IgD-negative memory B cell (primary cell): ENCODE measurements around the gene CENPS. TPM values are rescaled to one million over a fixed set of nuclear protein-coding genes. Genes with fewer than 3 reads are reported as not detected.

Experiments
- H3K27ac Mint-ChIP-seq, 3 donors: one replicate each; pipeline ENCODE4 v1.8.0; 2020 to 2022; ENCODE audit warnings: mild to moderate bottlenecking in 3 of 3, mixed read lengths in 3 of 3, moderate library complexity in 1 of 3
- H3K27me3 Mint-ChIP-seq: one replicate; pipeline ENCODE4 v1.8.0; 2021; ENCODE audit warnings: mixed read lengths
- H3K36me3 Mint-ChIP-seq: one replicate; pipeline ENCODE4 v1.8.0; 2020; ENCODE audit warnings: mild to moderate bottlenecking, mixed read lengths
- H3K4me1 Mint-ChIP-seq, 3 donors: one replicate each; pipeline ENCODE4 v1.8.0; 2020 to 2022; ENCODE audit warnings: mixed read lengths in 3 of 3, mild to moderate bottlenecking in 1 of 3
- H3K4me3 Mint-ChIP-seq, 4 donors: one replicate each; pipeline ENCODE4 v1.8.0; 2020 to 2022; ENCODE audit warnings: mild to moderate bottlenecking in 4 of 4, mixed read lengths in 4 of 4, moderate library complexity in 3 of 4
- H3K9me3 Mint-ChIP-seq, 3 donors: one replicate each; pipeline ENCODE4 v1.8.0; 2020 to 2021; ENCODE audit warnings: mixed read lengths in 3 of 3, mild to moderate bottlenecking in 1 of 3
- polyA plus RNA-seq: library from polyadenylated mRNA; unstranded; fragments of 300-500 nt; fragmentation: Illumina TruSeq; gene quantifications from one replicate; pipeline ENCODE4 v1.2.3, GENCODE V29; 2021

CENPS gene
- polyA plus RNA-seq: 12.3 TPM

- H3K9me3 Mint-ChIP-seq: no peaks in the 10 kb centered on the region
- H3K27ac Mint-ChIP-seq: peak within 1 kb of the TSS; percentile 87 to 99 (median 97)
- H3K27me3 Mint-ChIP-seq: no peaks in the 10 kb centered on the region
These were observed at the start of gene CENPS for GRCh38 chr1:10430216-10431069. CENPS (plus strand) TSS chr1:10430433; CDS start chr1:10430518, 85 bp downstream.

DNA sequence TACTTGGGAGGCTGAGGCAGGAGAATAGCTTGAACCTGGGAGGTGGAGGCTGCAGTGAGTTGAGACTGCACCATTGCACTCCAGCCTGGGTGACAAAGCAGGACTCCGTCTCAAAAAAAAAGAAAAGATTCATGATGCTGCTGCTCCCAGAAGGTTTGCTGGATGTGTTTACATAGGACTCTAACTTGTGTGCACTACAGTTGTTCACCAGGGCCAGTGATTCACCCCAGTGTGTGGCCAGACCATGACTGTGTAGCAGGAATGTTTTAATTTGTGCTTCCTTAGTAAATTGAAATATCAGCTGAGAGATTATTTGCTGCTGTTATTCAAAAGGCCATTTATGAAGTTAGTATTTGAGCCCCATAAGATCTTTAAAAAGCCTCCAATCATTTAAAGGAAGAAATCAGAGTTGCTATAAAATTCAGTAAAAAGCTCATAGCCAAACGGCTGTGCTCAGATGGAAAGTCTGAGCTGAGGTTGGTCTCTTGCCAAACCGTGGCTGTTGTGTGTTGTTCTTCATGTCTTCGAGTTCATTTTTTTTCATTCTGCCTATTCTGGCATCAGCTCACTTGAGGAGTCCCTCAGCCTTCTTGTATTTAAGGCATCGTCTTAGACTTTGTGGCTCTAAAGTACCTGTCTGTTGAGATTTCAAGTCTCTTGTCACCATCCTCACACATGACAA lies 49.5 kb upstream of the CENPS start:
- peaks cover 0 to 5% (median 1%) of the 10 kb centered on the region in 3 donors for H3K4me1 Mint-ChIP-seq
- H3K27ac Mint-ChIP-seq: no peak overlapping the region
- no peaks in the 10 kb centered on the region for H3K9me3 Mint-ChIP-seq
- H3K4me3 Mint-ChIP-seq: no peak overlapping the region
- no peaks in the 10 kb centered on the region for H3K27me3 Mint-ChIP-seq
- peaks cover 7% of the 10 kb centered on the region for H3K36me3 Mint-ChIP-seq

More at GRCh38 chr1:10430216-10431069, at the start of gene CENPS:
- Mint-ChIP-seq H3K4me1 (peaks cover 18 to 20% (median 19%) of the 10 kb centered on the region in 3 donors), H3K4me3 (peak within 1 kb of the TSS; percentile 89 to 96 (median 92)), H3K36me3 (no peaks in the 10 kb centered on the region)

- Mint-ChIP-seq H3K4me3 (no peak overlapping the region), H3K4me1 (peaks cover 8 to 10% (median 9%) of the 10 kb centered on the region in 3 donors)
These were observed 46.6 kb upstream of the CENPS start for GRCh38 chr1:10383630-10384029.

DNA sequence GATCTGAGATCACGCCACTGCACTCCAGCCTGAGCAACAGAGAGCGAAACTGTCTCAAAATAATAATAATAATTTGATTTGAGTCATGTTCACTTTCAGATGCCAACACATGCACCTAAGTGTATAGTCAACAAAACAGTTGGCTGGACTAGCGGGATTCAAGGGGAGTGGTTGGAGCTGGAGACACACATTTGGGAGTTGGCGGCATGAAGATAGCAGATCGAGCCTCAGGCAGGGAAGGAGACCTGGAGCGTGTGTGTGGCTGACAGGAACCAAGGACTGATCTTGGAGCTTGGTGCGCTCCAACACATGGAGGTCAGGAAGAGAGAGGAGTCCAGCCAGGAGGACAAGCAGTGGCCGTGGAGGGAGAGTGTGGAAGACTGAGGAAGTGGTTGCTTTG lies 46.0 kb upstream of the CENPS start:
- peaks cover 4% of the 10 kb centered on the region for H3K36me3 Mint-ChIP-seq
- H3K4me1 Mint-ChIP-seq: peaks cover 8 to 10% (median 9%) of the 10 kb centered on the region in 3 donors
- no peaks in the 10 kb centered on the region for H3K9me3 Mint-ChIP-seq
- no peak overlapping the region for H3K27ac Mint-ChIP-seq
- H3K27me3 Mint-ChIP-seq: no peaks in the 10 kb centered on the region
- H3K4me3 Mint-ChIP-seq: no peak overlapping the region

More at GRCh38 chr1:10383630-10384029, 46.6 kb upstream of the CENPS start:
- H3K27ac Mint-ChIP-seq: peak overlapping the region in 1 of 3 donors; percentile 52
- H3K27me3 Mint-ChIP-seq: no peaks in the 10 kb centered on the region
- H3K36me3 Mint-ChIP-seq: peaks cover 7% of the 10 kb centered on the region
- no peaks in the 10 kb centered on the region for H3K9me3 Mint-ChIP-seq

DNA sequence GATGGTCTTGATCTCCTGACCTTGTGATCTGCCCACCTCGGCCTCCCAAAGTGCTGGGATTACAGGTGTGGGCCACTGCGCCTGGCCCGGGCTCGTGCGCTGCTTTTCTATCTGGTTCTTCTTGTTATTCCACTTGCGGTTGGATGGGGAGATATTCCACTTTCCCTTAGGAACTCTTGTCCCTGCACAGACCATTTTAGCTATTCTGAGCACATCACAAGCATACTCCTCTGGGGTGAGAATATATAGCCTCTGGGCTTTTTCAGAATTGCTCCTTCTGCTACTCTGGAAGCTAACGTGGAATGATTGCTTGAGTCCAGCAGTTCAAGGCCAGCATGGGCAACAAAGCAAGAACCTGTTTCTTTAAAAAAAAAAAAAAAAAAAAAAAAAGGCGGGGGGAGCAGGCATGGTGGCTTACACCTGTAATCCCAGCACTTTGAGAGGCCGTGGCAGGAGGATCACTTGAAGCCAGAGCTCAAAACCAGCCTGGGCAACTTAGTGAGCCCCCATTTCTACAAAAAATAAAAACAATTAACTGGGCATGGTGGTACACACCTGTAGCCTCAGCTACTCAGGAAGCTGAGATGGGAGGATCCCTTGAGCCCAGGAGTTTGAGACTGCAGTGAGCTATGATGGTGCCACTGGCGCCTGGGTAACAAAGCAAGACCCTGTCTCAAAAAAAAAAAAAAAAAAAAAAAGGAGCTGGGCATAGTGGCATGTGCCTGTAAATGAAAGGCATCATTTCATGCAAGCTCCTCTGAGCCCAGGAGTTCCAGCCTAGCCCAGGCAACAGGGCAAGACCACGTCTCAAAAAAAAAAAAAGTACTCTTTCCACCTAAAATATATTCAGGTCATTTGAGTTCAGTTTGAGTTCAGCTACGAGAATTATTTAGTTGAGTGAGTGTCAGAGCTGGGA lies 43.2 kb upstream of the CENPS start:
- Mint-ChIP-seq H3K27me3 (no peaks in the 10 kb centered on the region), H3K9me3 (no peaks in the 10 kb centered on the region), H3K36me3 (peaks cover 3% of the 10 kb centered on the region), H3K4me3 (no peak overlapping the region), H3K4me1 (peaks cover 8 to 10% (median 9%) of the 10 kb centered on the region in 3 donors), H3K27ac (no peak overlapping the region)

DNA sequence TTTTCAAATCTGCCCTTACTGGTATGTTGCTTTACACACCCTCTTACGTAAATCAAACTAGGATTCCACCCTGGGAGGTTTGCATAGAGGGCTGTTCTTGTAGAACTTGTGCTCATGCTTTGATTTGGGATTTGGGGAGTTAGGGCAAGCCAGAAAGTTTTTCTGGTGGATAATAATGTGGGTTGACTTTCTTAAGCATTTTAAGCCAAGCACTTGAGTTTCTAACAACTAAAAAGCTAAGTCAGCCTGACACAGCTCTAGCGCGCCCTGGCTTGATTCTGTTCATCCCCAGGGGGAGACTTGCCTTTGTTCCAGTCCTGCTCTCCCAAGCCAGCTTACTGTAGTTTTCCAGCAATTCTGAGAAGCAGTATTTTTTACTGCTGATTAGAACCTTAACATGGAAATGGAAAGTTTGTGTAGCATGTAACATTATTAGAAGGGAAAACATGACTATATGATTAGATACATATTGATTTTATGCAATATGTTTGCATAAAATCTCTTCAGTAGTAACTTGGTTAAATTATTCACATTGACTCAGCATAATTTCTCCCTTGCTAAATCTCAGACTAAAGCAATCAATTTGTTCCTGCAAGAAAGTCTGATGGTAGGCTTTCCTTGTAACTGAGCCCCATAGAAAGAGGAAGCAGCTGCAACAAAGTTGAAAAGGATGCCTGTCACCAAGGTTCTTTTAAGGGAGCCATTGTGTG lies 42.4 kb upstream of the CENPS start:
- Mint-ChIP-seq H3K4me1 (peaks cover 8 to 9% (median 9%) of the 10 kb centered on the region in 3 donors), H3K4me3 (peak overlapping the region in 1 of 4 donors; percentile 21), H3K27me3 (no peaks in the 10 kb centered on the region), H3K27ac (peak overlapping the region; percentile 13 to 53 (median 51)), H3K9me3 (no peaks in the 10 kb centered on the region), H3K36me3 (peaks cover 3% of the 10 kb centered on the region)

GRCh38 chr1:10388387-10388715 lies 41.9 kb upstream of the CENPS start:
- H3K27me3 Mint-ChIP-seq: no peaks in the 10 kb centered on the region
- H3K4me1 Mint-ChIP-seq: peaks cover 7 to 9% (median 8%) of the 10 kb centered on the region in 3 donors
- H3K4me3 Mint-ChIP-seq: peak overlapping the region in 1 of 4 donors; percentile 21
- peak overlapping the region in 2 of 3 donors; percentile 13 to 51 for H3K27ac Mint-ChIP-seq
- no peaks in the 10 kb centered on the region for H3K36me3 Mint-ChIP-seq
- H3K9me3 Mint-ChIP-seq: no peaks in the 10 kb centered on the region

DNA sequence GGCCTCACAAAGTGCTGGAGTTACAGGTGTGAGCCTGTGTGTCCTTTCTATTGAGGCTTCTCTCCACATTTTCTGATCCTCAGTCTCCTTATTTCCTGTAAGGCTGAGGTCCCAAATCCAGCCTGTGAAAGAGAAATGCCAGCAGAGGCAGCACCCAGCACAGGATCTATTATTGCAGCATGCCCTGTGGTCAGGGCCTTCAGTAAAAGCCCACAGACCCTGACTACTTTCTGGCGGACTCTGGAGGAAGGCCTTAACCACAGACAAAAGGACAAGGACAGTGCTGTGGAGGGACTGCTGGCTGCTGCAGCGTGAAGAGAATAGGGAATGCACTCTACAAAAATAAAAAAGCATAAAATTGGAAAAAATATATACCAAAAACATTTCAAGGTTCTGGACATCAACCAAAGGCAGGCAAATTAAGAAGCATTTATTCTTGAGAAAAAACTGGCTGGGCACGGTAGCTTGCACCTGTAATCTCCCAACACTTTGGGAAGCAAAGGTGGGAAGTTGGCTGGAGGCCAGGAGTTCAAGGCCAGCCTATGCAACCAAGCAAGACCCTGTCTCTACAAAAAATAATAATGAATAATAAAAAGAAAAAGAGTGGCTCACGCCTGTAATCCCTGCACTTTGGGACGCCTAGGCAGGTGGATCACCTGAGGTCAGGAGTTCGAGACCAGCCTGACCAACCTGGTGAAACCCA lies 40.8 kb upstream of the CENPS start:
- Mint-ChIP-seq H3K4me1 (peaks cover 8 to 11% (median 9%) of the 10 kb centered on the region in 3 donors), H3K27me3 (no peaks in the 10 kb centered on the region), H3K4me3 (no peak overlapping the region), H3K27ac (no peak overlapping the region), H3K36me3 (no peaks in the 10 kb centered on the region), H3K9me3 (peaks cover 1 to 6% (median 2%) of the 10 kb centered on the region in 3 donors)

- Mint-ChIP-seq H3K27me3 (no peaks in the 10 kb centered on the region), H3K36me3 (no peaks in the 10 kb centered on the region), H3K9me3 (peaks cover 1 to 6% (median 2%) of the 10 kb centered on the region in 3 donors), H3K27ac (no peak overlapping the region), H3K4me3 (peak overlapping the region in 3 of 4 donors; percentile 12 to 84 (median 63)), H3K4me1 (peaks cover 11 to 18% (median 12%) of the 10 kb centered on the region in 3 donors)
These were observed 33.4 kb upstream of the CENPS start for GRCh38 chr1:10396870-10397269.

- H3K27me3 Mint-ChIP-seq: no peaks in the 10 kb centered on the region
- no peaks in the 10 kb centered on the region for H3K36me3 Mint-ChIP-seq
- peak overlapping the region; percentile 93 to 97 (median 96) for H3K4me3 Mint-ChIP-seq
- H3K27ac Mint-ChIP-seq: peak overlapping the region; percentile 36 to 95 (median 76)
- peaks cover 1 to 6% (median 2%) of the 10 kb centered on the region in 3 donors for H3K9me3 Mint-ChIP-seq
- H3K4me1 Mint-ChIP-seq: peaks cover 11 to 18% (median 12%) of the 10 kb centered on the region in 3 donors
These were observed 31.9 kb upstream of the CENPS start for GRCh38 chr1:10398278-10398733.

DNA sequence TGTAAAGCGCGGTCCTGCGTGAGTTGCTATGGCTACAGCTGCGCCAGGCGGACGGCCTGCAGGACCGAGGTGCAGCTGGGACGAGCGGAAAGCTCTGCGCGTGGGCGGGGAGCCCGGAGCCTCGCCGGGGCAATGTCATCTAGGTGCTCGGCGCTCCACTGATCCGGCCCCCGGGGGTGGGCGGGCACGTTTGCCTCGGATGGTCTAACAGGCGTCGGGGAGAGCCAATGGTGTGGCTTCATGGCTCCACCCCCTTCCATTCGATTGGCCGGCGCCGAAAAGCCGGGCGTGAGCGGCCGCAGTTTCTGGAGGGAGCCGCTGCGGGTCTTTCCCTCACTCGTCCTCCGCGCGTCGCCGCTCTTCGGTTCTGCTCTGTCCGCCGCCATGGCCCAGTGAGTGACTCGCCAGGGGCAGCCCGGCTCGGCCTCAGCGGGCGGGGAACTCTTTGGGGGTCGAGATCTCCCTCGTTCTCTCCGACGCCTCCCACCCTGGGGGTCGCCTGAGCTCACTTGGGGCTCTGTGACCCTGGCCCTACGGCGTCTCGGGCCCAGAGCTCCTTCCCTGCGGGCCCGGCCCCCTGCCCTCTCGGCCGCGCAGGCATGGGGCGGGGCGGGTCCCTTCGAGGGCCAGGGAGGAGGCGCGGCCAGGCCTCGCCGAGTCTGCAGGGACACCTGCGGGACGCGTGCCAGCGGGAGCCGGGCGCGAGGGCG lies 31.3 kb upstream of the CENPS start, which contains the start of gene PGD:
PGD (plus strand) TSS at position 331 of the 710 bp plus-strand sequence; CDS start at position 385, 54 bp downstream.
- Mint-ChIP-seq H3K4me3 (peak within 1 kb of the TSS; percentile 93 to 97 (median 96)), H3K27me3 (no peaks in the 10 kb centered on the region), H3K9me3 (peaks cover 0 to 5% (median 0%) of the 10 kb centered on the region in 3 donors), H3K4me1 (peaks cover 12 to 18% (median 13%) of the 10 kb centered on the region in 3 donors), H3K36me3 (peaks cover 3% of the 10 kb centered on the region), H3K27ac (peak within 1 kb of the TSS; percentile 76 to 95 (median 79))

GRCh38 chr1:10399444-10399941 lies 30.7 kb upstream of the CENPS start:
- Mint-ChIP-seq H3K27ac (peak overlapping the region; percentile 2 to 90 (median 79)), H3K4me1 (peaks cover 10 to 17% (median 15%) of the 10 kb centered on the region in 3 donors), H3K27me3 (no peaks in the 10 kb centered on the region), H3K9me3 (no peaks in the 10 kb centered on the region), H3K36me3 (peaks cover 5% of the 10 kb centered on the region), H3K4me3 (peak overlapping the region; percentile 91 to 96 (median 94))
